DND-41 (cell line): ENCODE results near the gene OR1J4.

Experiments
- EZH2 ChIP-seq: IDR thresholded peaks from 3 replicates; pipeline ENCODE4 v1.6.1; 2012; ENCODE audit warnings: borderline replicate concordance, low read depth, mild to moderate bottlenecking, moderate library complexity, low read length, inconsistent platforms; ENCODE audit not compliant: severe bottlenecking
- TF ChIP-seq, protein P1 (sequence below): IDR thresholded peaks from 2 replicates; pipeline ENCODE4 v1.5.1; 2012; ENCODE audit warnings: borderline replicate concordance, low read length, moderate library complexity, mild to moderate bottlenecking; ENCODE audit not compliant: poor library complexity, severe bottlenecking; ENCODE audit errors: extremely low read depth

DNA sequence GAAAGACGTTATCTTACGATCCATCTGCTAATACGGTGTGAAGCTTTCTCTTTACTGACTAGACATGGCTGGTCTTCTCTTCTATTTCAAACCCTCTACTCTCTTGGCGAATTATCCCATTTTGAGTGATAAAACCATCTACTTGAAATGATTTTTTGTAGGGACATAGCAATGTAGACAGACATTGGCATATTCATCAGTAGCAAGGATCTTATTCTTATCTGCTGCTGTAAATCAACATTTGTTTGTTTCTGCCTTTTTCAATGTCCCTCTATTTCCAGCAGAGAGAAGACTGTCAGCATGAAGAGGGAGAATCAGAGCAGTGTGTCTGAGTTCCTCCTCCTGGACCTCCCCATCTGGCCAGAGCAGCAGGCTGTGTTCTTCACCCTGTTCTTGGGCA, at the start of gene OR1J4:
- TF ChIP-seq, protein P1, sequence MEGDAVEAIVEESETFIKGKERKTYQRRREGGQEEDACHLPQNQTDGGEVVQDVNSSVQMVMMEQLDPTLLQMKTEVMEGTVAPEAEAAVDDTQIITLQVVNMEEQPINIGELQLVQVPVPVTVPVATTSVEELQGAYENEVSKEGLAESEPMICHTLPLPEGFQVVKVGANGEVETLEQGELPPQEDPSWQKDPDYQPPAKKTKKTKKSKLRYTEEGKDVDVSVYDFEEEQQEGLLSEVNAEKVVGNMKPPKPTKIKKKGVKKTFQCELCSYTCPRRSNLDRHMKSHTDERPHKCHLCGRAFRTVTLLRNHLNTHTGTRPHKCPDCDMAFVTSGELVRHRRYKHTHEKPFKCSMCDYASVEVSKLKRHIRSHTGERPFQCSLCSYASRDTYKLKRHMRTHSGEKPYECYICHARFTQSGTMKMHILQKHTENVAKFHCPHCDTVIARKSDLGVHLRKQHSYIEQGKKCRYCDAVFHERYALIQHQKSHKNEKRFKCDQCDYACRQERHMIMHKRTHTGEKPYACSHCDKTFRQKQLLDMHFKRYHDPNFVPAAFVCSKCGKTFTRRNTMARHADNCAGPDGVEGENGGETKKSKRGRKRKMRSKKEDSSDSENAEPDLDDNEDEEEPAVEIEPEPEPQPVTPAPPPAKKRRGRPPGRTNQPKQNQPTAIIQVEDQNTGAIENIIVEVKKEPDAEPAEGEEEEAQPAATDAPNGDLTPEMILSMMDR = no peak
- no peak for TF ChIP-seq EZH2
